ENCODE measurements around the gene SLC35G4.
"Not testable (repeated sequence)": the region's sequence is repeated elsewhere in the genome, so short reads cannot be mapped to it uniquely, and the experiment has no call there.

Gene SLC35G4

DNA sequence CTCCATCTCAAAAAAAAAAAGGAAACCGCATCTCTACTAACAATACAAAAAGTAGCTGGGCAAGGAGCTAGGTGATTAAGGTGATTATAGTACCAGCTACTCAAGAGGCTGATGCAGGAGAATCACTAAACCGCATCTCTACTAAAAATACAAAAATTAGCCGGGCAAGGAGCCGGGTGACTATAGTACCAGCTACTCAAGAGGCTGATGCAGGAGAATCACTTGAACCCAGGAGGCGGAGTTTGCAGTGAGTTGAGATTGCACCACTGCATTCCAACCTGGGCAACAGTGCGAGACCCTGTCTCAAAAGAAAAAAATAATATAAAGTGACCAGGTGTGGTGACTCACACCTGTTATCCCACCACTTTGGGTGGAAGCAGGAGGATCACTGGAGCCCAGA lies 5.6 kb downstream of the SLC35G4 start:
- not testable (repeated sequence) for H4K8ac ChIP-seq (ENCODE audit: low read depth, low read length); H3K23ac ChIP-seq (ENCODE audit: low read depth, low read length, poor library complexity); H3K4me1 ChIP-seq (ENCODE audit: control insufficient read depth in 2 of 2, insufficient read depth in 1 of 2, low read depth in 1 of 2, low read length in 2 of 2); H2BK5ac ChIP-seq (ENCODE audit: low read length); H3K79me1 ChIP-seq (ENCODE audit: low read depth, low read length); H2BK120ac ChIP-seq (ENCODE audit: low read depth, low read length); H3K36me3 ChIP-seq (replicated peaks in 1 of 2; ENCODE audit: control insufficient read depth in 2 of 2, insufficient read depth in 2 of 2, low read length in 2 of 2); H2BK12ac ChIP-seq (ENCODE audit: low read length); H3K9ac ChIP-seq (ENCODE audit: low read depth, low read length, poor library complexity); H3K18ac ChIP-seq (ENCODE audit: low read length); H4K91ac ChIP-seq (ENCODE audit: low read depth, low read length, poor library complexity); H2AK5ac ChIP-seq (ENCODE audit: low read depth, low read length); DNase-seq (ENCODE audit: low spot score); H3K4me3 ChIP-seq (ENCODE audit: low read length in 2 of 2); H3K4me2 ChIP-seq (ENCODE audit: insufficient read depth, low read length, poor library complexity, severe bottlenecking); H3K4ac ChIP-seq (ENCODE audit: low read length); H3K14ac ChIP-seq (ENCODE audit: low read length); H3K9me3 ChIP-seq (replicated peaks in 1 of 2; ENCODE audit: control insufficient read depth in 2 of 2, insufficient read depth in 1 of 2, low read depth in 1 of 2, low read length in 2 of 2); H3K27me3 ChIP-seq (ENCODE audit: control insufficient read depth in 3 of 3, insufficient read depth in 3 of 3, low read depth in 1 of 3, low read length in 3 of 3); H2AFZ ChIP-seq (ENCODE audit: low read length); H3K27ac ChIP-seq (replicated peaks; ENCODE audit: low read length); H2BK15ac ChIP-seq (ENCODE audit: low read length)
- no CpG with 5 or more reads among the region's 6 CpGs for WGBS, 2 donors (ENCODE audit: extremely low coverage in 2 of 2, insufficient read length in 2 of 2, insufficient replicate concordance in 1 of 2)

DNA sequence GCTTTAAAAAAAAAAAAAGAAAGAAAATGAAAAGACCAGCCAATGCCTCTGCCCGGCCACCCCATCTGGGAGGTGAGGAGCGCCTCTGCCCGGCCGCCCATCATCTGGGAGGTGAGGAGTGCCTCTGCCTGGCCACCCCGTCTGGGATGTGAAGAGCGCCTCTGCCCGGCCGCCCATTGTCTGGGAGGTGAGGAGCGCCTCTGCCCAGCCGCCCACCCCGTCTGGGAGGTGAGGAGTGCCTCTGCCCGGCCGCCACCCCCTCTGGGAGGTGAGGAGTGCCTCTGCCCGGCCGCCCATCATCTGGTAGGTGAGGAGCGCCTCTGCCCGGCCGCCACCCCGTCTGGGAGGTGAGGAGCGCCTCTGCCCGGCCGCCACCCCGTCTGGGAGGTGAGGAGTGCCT lies 37.9 kb downstream of the SLC35G4 start:
- H3K18ac ChIP-seq (ENCODE audit: low read length); H3K23ac ChIP-seq (ENCODE audit: low read depth, low read length, poor library complexity); H3K27ac ChIP-seq (replicated peaks; ENCODE audit: low read length); H3K4ac ChIP-seq (ENCODE audit: low read length); H2AFZ ChIP-seq (ENCODE audit: low read length); H2BK15ac ChIP-seq (ENCODE audit: low read length); H3K4me3 ChIP-seq (ENCODE audit: low read length in 2 of 2); H3K9ac ChIP-seq (ENCODE audit: low read depth, low read length, poor library complexity); H4K91ac ChIP-seq (ENCODE audit: low read depth, low read length, poor library complexity); H3K14ac ChIP-seq (ENCODE audit: low read length); H2BK12ac ChIP-seq (ENCODE audit: low read length); H3K4me2 ChIP-seq (ENCODE audit: insufficient read depth, low read length, poor library complexity, severe bottlenecking); H3K4me1 ChIP-seq (ENCODE audit: control insufficient read depth in 2 of 2, insufficient read depth in 1 of 2, low read depth in 1 of 2, low read length in 2 of 2); H2BK5ac ChIP-seq (ENCODE audit: low read length); H2BK120ac ChIP-seq (ENCODE audit: low read depth, low read length); H4K8ac ChIP-seq (ENCODE audit: low read depth, low read length); H3K9me3 ChIP-seq (replicated peaks in 1 of 2; ENCODE audit: control insufficient read depth in 2 of 2, insufficient read depth in 1 of 2, low read depth in 1 of 2, low read length in 2 of 2); H3K27me3 ChIP-seq (ENCODE audit: control insufficient read depth in 3 of 3, insufficient read depth in 3 of 3, low read depth in 1 of 3, low read length in 3 of 3); DNase-seq (ENCODE audit: low spot score); H3K79me1 ChIP-seq (ENCODE audit: low read depth, low read length); H2AK5ac ChIP-seq (ENCODE audit: low read depth, low read length); H3K36me3 ChIP-seq (replicated peaks in 1 of 2; ENCODE audit: control insufficient read depth in 2 of 2, insufficient read depth in 2 of 2, low read length in 2 of 2): not testable (repeated sequence)
- no CpG with 5 or more reads among the region's 23 CpGs for WGBS, 2 donors (ENCODE audit: extremely low coverage in 2 of 2, insufficient read length in 2 of 2, insufficient replicate concordance in 1 of 2)

DNA sequence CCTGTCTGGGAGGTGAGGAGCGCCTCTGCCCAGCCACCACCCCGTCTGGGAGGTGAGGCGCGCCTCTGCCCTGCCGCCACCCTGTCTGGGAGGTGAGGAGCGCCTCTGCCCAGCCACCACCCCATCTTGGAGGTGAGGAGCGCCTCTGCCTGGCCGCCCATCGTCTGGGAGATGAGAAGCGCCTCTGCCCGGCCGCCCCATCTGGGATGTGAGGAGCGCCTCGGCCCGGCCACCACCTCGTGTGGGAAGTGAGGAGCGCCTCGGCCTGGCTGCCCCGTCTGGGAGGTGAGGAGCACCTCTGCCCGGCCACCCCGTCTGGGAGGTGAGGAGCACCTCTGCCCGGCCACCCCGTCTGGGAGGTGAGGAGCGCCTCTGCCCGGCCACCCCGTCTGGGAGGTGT lies 38.4 kb downstream of the SLC35G4 start:
- H3K18ac ChIP-seq (ENCODE audit: low read length); H4K8ac ChIP-seq (ENCODE audit: low read depth, low read length); H3K9ac ChIP-seq (ENCODE audit: low read depth, low read length, poor library complexity); H3K27ac ChIP-seq (replicated peaks; ENCODE audit: low read length); H2BK15ac ChIP-seq (ENCODE audit: low read length); H3K4me3 ChIP-seq (ENCODE audit: low read length in 2 of 2); H3K27me3 ChIP-seq (ENCODE audit: control insufficient read depth in 3 of 3, insufficient read depth in 3 of 3, low read depth in 1 of 3, low read length in 3 of 3); H3K79me1 ChIP-seq (ENCODE audit: low read depth, low read length); H3K14ac ChIP-seq (ENCODE audit: low read length); H2BK120ac ChIP-seq (ENCODE audit: low read depth, low read length); H2AFZ ChIP-seq (ENCODE audit: low read length); H2BK5ac ChIP-seq (ENCODE audit: low read length); H2AK5ac ChIP-seq (ENCODE audit: low read depth, low read length); H2BK12ac ChIP-seq (ENCODE audit: low read length); H4K91ac ChIP-seq (ENCODE audit: low read depth, low read length, poor library complexity); H3K9me3 ChIP-seq (replicated peaks in 1 of 2; ENCODE audit: control insufficient read depth in 2 of 2, insufficient read depth in 1 of 2, low read depth in 1 of 2, low read length in 2 of 2); H3K4ac ChIP-seq (ENCODE audit: low read length); H3K23ac ChIP-seq (ENCODE audit: low read depth, low read length, poor library complexity); H3K36me3 ChIP-seq (replicated peaks in 1 of 2; ENCODE audit: control insufficient read depth in 2 of 2, insufficient read depth in 2 of 2, low read length in 2 of 2); DNase-seq (ENCODE audit: low spot score); H3K4me1 ChIP-seq (ENCODE audit: control insufficient read depth in 2 of 2, insufficient read depth in 1 of 2, low read depth in 1 of 2, low read length in 2 of 2); H3K4me2 ChIP-seq (ENCODE audit: insufficient read depth, low read length, poor library complexity, severe bottlenecking): not testable (repeated sequence)
- WGBS, 2 donors (ENCODE audit: extremely low coverage in 2 of 2, insufficient read length in 2 of 2, insufficient replicate concordance in 1 of 2), result no CpG with 5 or more reads among the region's 26 CpGs

DNA sequence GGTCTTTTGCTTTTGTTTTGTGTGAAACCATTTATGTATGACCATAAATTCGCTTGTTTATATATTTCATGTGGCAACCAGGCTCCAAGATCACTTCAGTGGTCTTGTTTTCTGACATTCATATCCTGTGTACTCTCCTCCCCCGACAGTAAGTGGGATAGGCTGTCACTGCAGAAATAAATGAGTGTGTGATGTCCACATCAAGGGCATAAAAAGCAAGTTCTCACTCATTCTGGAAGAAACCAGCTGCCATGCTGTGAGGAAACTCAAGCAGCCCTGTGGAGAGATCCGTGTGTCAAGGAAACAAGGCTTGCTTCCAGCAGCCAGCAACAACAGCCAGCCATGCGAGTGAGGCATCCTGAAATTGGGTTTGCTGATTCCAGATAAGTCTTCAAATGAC lies 40.4 kb downstream of the SLC35G4 start:
- H3K14ac ChIP-seq (ENCODE audit: low read length), result no peak overlapping the region
- no peak overlapping the region for H3K4me2 ChIP-seq (ENCODE audit: insufficient read depth, low read length, poor library complexity, severe bottlenecking)
- H3K4me1 ChIP-seq (ENCODE audit: control insufficient read depth in 2 of 2, insufficient read depth in 1 of 2, low read depth in 1 of 2, low read length in 2 of 2), result no peaks in the 10 kb centered on the region
- no peak overlapping the region for H4K91ac ChIP-seq (ENCODE audit: low read depth, low read length, poor library complexity)
- no peaks in the 10 kb centered on the region for H3K79me1 ChIP-seq (ENCODE audit: low read depth, low read length)
- no peak for DNase-seq (ENCODE audit: low spot score)
- H2BK120ac ChIP-seq (ENCODE audit: low read depth, low read length), result no peak overlapping the region
- no peak overlapping the region for H3K18ac ChIP-seq (ENCODE audit: low read length)
- no peak overlapping the region for H4K8ac ChIP-seq (ENCODE audit: low read depth, low read length)
- H3K36me3 ChIP-seq (replicated peaks in 1 of 2; ENCODE audit: control insufficient read depth in 2 of 2, insufficient read depth in 2 of 2, low read length in 2 of 2), result no peaks in the 10 kb centered on the region
- no peak overlapping the region for H2BK12ac ChIP-seq (ENCODE audit: low read length)
- H3K4ac ChIP-seq (ENCODE audit: low read length), result no peak overlapping the region
- no peak overlapping the region for H3K27ac ChIP-seq (replicated peaks; ENCODE audit: low read length)
- H3K9ac ChIP-seq (ENCODE audit: low read depth, low read length, poor library complexity), result no peak overlapping the region
- no peak overlapping the region for H3K23ac ChIP-seq (ENCODE audit: low read depth, low read length, poor library complexity)
- H2AFZ ChIP-seq (ENCODE audit: low read length), result no peak overlapping the region
- H2BK15ac ChIP-seq (ENCODE audit: low read length), result no peak overlapping the region
- H2BK5ac ChIP-seq (ENCODE audit: low read length), result no peak overlapping the region
- no CpG with 5 or more reads among the region's 4 CpGs for WGBS, 2 donors (ENCODE audit: extremely low coverage in 2 of 2, insufficient read length in 2 of 2, insufficient replicate concordance in 1 of 2)
- H3K27me3 ChIP-seq (ENCODE audit: control insufficient read depth in 3 of 3, insufficient read depth in 3 of 3, low read depth in 1 of 3, low read length in 3 of 3), result peaks cover 0 to 20% (median 4%) of the 10 kb centered on the region in 3 experiments
- H3K4me3 ChIP-seq (ENCODE audit: low read length in 2 of 2), result peak overlapping the region in 1 of 2 donors; percentile 21
- H2AK5ac ChIP-seq (ENCODE audit: low read depth, low read length), result no peak overlapping the region
- H3K9me3 ChIP-seq (replicated peaks in 1 of 2; ENCODE audit: control insufficient read depth in 2 of 2, insufficient read depth in 1 of 2, low read depth in 1 of 2, low read length in 2 of 2), result no peaks in the 10 kb centered on the region

All from neuronal stem cell (in vitro differentiated cells).